HepG2 (cell line): Measurements from ENCODE around the gene SLC38A3. TPM values are rescaled to one million over a fixed set of nuclear protein-coding genes. Genes with fewer than 3 reads are reported as not detected.

Experiments
- DMTF1 ChIP-seq: sonication (generic); formaldehyde crosslinking; IDR thresholded peaks from 2 replicates; pipeline ENCODE4 v1.4.0; 2020; ENCODE audit warnings: mild to moderate bottlenecking, missing genetic modification reagents
- EHMT2 ChIP-seq: fragments of 200-600 bp; sonication (generic); IDR thresholded peaks from 2 replicates; pipeline ENCODE4 v1.7.0; 2017; ENCODE audit warnings: antibody characterized with exemption, low read depth, low read length, borderline replicate concordance
- ETV6 ChIP-seq: sonication (generic); formaldehyde crosslinking; conservative IDR thresholded peaks from 2 replicates; pipeline ENCODE4 v1.4.0; 2020; ENCODE audit warnings: missing genetic modification reagents
- EZH2 ChIP-seq: conservative IDR thresholded peaks from 2 replicates; pipeline ENCODE4 v1.6.1; 2012; ENCODE audit warnings: mild to moderate bottlenecking, low read depth, low read length, moderate library complexity
- FLYWCH1 ChIP-seq: sonication (generic); formaldehyde crosslinking; IDR thresholded peaks from 2 replicates; pipeline ENCODE4 v1.8.1; 2023; ENCODE audit warnings: mild to moderate bottlenecking, missing genetic modification reagents
- HNRNPL ChIP-seq: fragments of 200-400 bp; formaldehyde crosslinking; IDR thresholded peaks from 2 replicates; pipeline ENCODE4 v1.6.1; 2017; ENCODE audit warnings: mild to moderate bottlenecking, low read depth, low read length
- HNRNPUL1 ChIP-seq: fragments of 200-400 bp; formaldehyde crosslinking; IDR thresholded peaks from 2 replicates; pipeline ENCODE4 v1.6.1; 2017; ENCODE audit warnings: low read depth, mild to moderate bottlenecking, low read length, moderate library complexity
- HOXA9 ChIP-seq: sonication (generic); formaldehyde crosslinking; IDR thresholded peaks from 2 replicates; pipeline ENCODE4 v1.8.1; 2022; ENCODE audit warnings: missing genetic modification reagents, mild to moderate bottlenecking, moderate library complexity, borderline replicate concordance
- JUN ChIP-seq: sonication (generic); formaldehyde crosslinking; IDR thresholded peaks from 2 replicates; pipeline ENCODE4 v1.4.0; 2020; ENCODE audit warnings: mild to moderate bottlenecking, missing genetic modification reagents
- KLF6 ChIP-seq: IDR thresholded peaks from 2 replicates; pipeline ENCODE4 v1.8.0; 2016; ENCODE audit warnings: missing biosample characterization, missing genetic modification reagents
- MTA3 ChIP-seq: sonication (generic); formaldehyde crosslinking; IDR thresholded peaks from 2 replicates; pipeline ENCODE4 v1.4.0; 2020; ENCODE audit warnings: missing genetic modification reagents
- MTF2 ChIP-seq: sonication (generic); formaldehyde crosslinking; IDR thresholded peaks from 2 replicates; pipeline ENCODE4 v1.5.0; 2020; ENCODE audit warnings: missing genetic modification reagents, borderline replicate concordance
- MXD4 ChIP-seq: IDR thresholded peaks from 2 replicates; pipeline ENCODE4 v1.6.1; 2016; ENCODE audit warnings: mild to moderate bottlenecking, missing biosample characterization, missing genetic modification reagents
- MYNN ChIP-seq: sonication (generic); formaldehyde crosslinking; IDR thresholded peaks from 2 replicates; pipeline ENCODE4 v1.4.0; 2020; ENCODE audit warnings: mild to moderate bottlenecking, low read depth, missing genetic modification reagents
- POLR2A ChIP-seq, 2 experiments: IDR thresholded peaks; 2 replicates each; pipeline ENCODE4 v1.6.1; 2011; ENCODE audit warnings: low read depth in 2 of 2, low read length in 2 of 2, mild to moderate bottlenecking in 1 of 2, moderate library complexity in 1 of 2; ENCODE audit not compliant: insufficient read depth in 1 of 2
- RARA ChIP-seq: IDR thresholded peaks from 2 replicates; pipeline ENCODE4 v1.6.1; 2016; ENCODE audit warnings: missing genetic modification reagents, missing compliant biosample characterization
- SP140L ChIP-seq: sonication (generic); formaldehyde crosslinking; IDR thresholded peaks from 2 replicates; pipeline ENCODE4 v1.4.0; 2020; ENCODE audit warnings: missing genetic modification reagents, borderline replicate concordance
- ZNF234 ChIP-seq: sonication (generic); formaldehyde crosslinking; conservative IDR thresholded peaks from 2 replicates; pipeline ENCODE4 v1.5.1; 2020; ENCODE audit warnings: mild to moderate bottlenecking, missing genetic modification reagents
- ZNF256 ChIP-seq: sonication (generic); formaldehyde crosslinking; conservative IDR thresholded peaks from 2 replicates; pipeline ENCODE4 v1.4.0; 2020; ENCODE audit warnings: missing genetic modification reagents
- ZNF3 ChIP-seq: IDR thresholded peaks from 2 replicates; pipeline ENCODE4 v1.7.0; 2017; ENCODE audit warnings: inconsistent platforms
- ZNF33B ChIP-seq: sonication (generic); formaldehyde crosslinking; IDR thresholded peaks from 2 replicates; pipeline ENCODE4 v1.5.1; 2020; ENCODE audit warnings: mild to moderate bottlenecking, missing genetic modification reagents
- ZNF34 ChIP-seq: sonication (generic); formaldehyde crosslinking; IDR thresholded peaks from 2 replicates; pipeline ENCODE4 v1.4.0; 2020; ENCODE audit warnings: mild to moderate bottlenecking, missing genetic modification reagents, borderline replicate concordance
- ZNF569 ChIP-seq: sonication (generic); formaldehyde crosslinking; IDR thresholded peaks from 2 replicates; pipeline ENCODE4 v1.5.0; 2020; ENCODE audit warnings: mild to moderate bottlenecking, missing genetic modification reagents, moderate library complexity, borderline replicate concordance
- ZNF749 ChIP-seq: sonication (generic); formaldehyde crosslinking; IDR thresholded peaks from 2 replicates; pipeline ENCODE4 v1.8.0; 2022; ENCODE audit warnings: mild to moderate bottlenecking, missing genetic modification reagents, moderate library complexity, borderline replicate concordance
- ZNF75D ChIP-seq: sonication (generic); formaldehyde crosslinking; IDR thresholded peaks from 2 replicates; pipeline ENCODE4 v1.8.1; 2023; ENCODE audit warnings: missing genetic modification reagents, mild to moderate bottlenecking, borderline replicate concordance
- ZNF773 ChIP-seq: sonication (generic); formaldehyde crosslinking; IDR thresholded peaks from 2 replicates; pipeline ENCODE4 v1.4.0; 2020; ENCODE audit warnings: missing genetic modification reagents, borderline replicate concordance
- ZNF777 ChIP-seq: sonication (generic); formaldehyde crosslinking; IDR thresholded peaks from 2 replicates; pipeline ENCODE4 v1.4.0; 2020; ENCODE audit warnings: missing genetic modification reagents
- polyA plus RNA-seq, 8 experiments: library from polyadenylated mRNA; depleted of rRNA in 3 of 8; stranded (reverse) in 7 of 8; unstranded in 1 of 8; fragments of >200 nt; fragmentation: Illumina TruSeq in 4 of 8; extraction: Trizol in 4 of 8; gene quantifications; 2 replicates each; pipeline versions ENCODE4 v1.2.1 to v1.2.3, GENCODE V29; 2011 to 2016; ENCODE audit warnings: low read depth in 4 of 8, missing spikeins in 1 of 8, mixed read lengths in 1 of 8; ENCODE audit not compliant: insufficient read depth in 1 of 8
- total RNA-seq, 5 experiments: library from RNA; depleted of rRNA; stranded (reverse); fragments of >200 nt; fragmentation: Illumina TruSeq; extraction: Trizol; gene quantifications; 2 replicates each; pipeline ENCODE4 v1.2.3, GENCODE V29; 2016; ENCODE audit warnings: low read depth in 1 of 5
- TF ChIP-seq, protein P1 (sequence below): sonication (generic); IDR thresholded peaks from 2 replicates; pipeline ENCODE4 v1.6.1; 2016; ENCODE audit warnings: low read depth, borderline replicate concordance
- TF ChIP-seq, protein P2 (sequence below): IDR thresholded peaks from 2 replicates; pipeline ENCODE4 v1.6.1; 2016; ENCODE audit warnings: missing biosample characterization, missing genetic modification reagents, low read depth

SLC38A3 gene
- total and polyA plus RNA-seq, 2 of the 13 experiments (the other 11 are each of a cell fraction or from before 2014, with no cell fraction given): 29.8 to 164 TPM

- TF ChIP-seq HNRNPUL1 (no peak), MXD4 (CRISPR knock-in tag) (no peak), ZNF773 (CRISPR knock-in tag) (no peak), ZNF75D (no peak), MTA3 (no peak), DMTF1 (CRISPR knock-in tag) (0 out of 2 replicates have a peak, but pooled peaks have one; percentile 43), FLYWCH1 (CRISPR knock-in tag) (no peak), HOXA9 (CRISPR knock-in tag) (no peak), HNRNPL (peak; percentile 81; the same call in 1 of the 2 replicates), ZNF234 (CRISPR knock-in tag) (no peak), EHMT2 (no peak), ZNF33B (CRISPR knock-in tag) (no peak; the same call in 1 of the 2 replicates), POLR2A (IDR thresholded peaks at IDR 0.05; ENCODE audit: insufficient read depth in 1 of 2, low read depth in 2 of 2, low read length in 2 of 2) (peak in 1 of 2 experiments; percentile 71; a peak in 2 of 4 replicates), SP140L (CRISPR knock-in tag) (no peak), JUN (no peak), ETV6 (CRISPR knock-in tag) (no peak), MYNN (CRISPR knock-in tag) (no peak), EZH2 (no peak), ZNF569 (no peak), ZNF256 (CRISPR knock-in tag) (no peak), RARA (CRISPR knock-in tag) (peak; percentile 79), KLF6 (no peak), ZNF777 (CRISPR knock-in tag) (no peak), ZNF3 (CRISPR knock-in tag) (no peak), ZNF749 (peak; percentile 69; the same call in 1 of the 2 replicates), ZNF34 (CRISPR knock-in tag) (no peak; the same call in 1 of the 2 replicates), MTF2 (CRISPR knock-in tag) (no peak)
- TF ChIP-seq, protein P1, sequence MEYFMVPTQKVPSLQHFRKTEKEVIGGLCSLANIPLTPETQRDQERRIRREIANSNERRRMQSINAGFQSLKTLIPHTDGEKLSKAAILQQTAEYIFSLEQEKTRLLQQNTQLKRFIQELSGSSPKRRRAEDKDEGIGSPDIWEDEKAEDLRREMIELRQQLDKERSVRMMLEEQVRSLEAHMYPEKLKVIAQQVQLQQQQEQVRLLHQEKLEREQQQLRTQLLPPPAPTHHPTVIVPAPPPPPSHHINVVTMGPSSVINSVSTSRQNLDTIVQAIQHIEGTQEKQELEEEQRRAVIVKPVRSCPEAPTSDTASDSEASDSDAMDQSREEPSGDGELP: peak; percentile 89; the same call in 1 of the 2 replicates
- TF ChIP-seq, protein P2, sequence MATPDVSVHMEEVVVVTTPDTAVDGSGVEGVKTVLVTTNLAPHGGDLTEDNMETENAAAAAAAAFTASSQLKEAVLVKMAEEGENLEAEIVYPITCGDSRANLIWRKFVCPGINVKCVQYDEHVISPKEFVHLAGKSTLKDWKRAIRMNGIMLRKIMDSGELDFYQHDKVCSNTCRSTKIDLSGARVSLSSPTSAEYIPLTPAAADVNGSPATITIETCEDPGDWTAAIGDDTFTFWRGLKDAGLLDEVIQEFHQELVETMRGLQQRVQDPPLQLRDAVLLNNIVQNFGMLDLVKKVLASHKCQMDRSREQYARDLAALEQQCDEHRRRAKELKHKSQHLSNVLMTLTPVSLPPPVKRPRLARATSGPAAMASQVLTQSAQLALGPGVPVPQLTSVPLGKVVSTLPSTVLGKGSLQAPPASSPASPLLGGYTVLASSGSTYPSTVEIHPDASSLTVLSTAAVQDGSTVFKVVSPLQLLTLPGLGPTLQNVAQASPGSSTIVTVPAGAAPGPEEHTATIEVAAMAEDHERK (CRISPR knock-in tag): no peak
Observed at GRCh38 chr3:50203113-50203808, 1.8 kb upstream of the SLC38A3 start (continued).
